Esophagus squamous epithelium (tissue), 4 donors: Measurements from ENCODE around the gene MIA2.

Source experiments
- POLR2A ChIP-seq, 4 donors: fragments of 450-650 bp; IDR thresholded peaks; one replicate each; pipeline ENCODE4 v1.6.1; 2017; ENCODE audit warnings: antibody characterized with exemption in 4 of 4, mild to moderate bottlenecking in 4 of 4, moderate library complexity in 3 of 4
- TF ChIP-seq, protein P1 (sequence below), 6 experiments: fragments of 450-650 bp in 4 of 6; fragments of 200-600 bp in 2 of 6; sonication (generic) in 2 of 6; IDR thresholded peaks; one replicate each; pipeline ENCODE4 v1.5.1; 2016 to 2019; ENCODE audit warnings: antibody characterized with exemption in 6 of 6, mild to moderate bottlenecking in 4 of 6, moderate library complexity in 4 of 6

DNA sequence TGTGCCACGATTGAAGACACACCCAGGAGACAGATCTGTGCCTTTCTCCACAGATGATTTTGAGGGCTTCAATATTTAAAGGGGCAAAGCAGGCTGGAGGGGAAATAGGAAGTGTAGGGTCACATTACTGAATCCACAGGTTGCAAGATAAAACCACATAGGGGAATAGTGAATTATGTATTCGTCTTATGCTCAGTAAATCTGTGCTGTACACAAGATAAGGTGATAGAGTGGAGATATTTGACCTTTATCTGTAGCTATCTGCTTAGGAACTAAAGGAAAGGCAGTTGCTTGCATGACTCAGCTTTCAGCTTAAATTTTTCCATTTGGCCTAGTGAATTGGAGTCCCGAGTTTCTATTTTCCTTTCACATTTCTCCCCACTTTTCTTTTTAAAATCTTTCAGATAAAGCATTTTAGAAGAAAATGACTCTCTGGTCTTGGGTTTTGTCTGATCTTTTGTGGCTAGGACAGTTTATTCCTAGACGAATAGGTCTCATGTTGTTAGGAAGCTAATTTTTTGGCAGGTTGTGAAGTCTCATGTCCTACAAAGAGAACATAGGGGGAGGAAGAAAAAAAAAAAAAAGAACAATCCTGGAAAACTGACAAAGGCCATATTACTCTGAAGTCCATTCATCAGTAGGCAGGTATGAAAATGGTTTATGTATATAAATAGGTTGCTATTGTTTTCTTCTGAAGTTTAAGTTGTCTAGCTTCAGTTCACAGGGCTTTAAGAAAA lies 143.1 kb downstream of the MIA2 start:
- TF ChIP-seq, protein P1, sequence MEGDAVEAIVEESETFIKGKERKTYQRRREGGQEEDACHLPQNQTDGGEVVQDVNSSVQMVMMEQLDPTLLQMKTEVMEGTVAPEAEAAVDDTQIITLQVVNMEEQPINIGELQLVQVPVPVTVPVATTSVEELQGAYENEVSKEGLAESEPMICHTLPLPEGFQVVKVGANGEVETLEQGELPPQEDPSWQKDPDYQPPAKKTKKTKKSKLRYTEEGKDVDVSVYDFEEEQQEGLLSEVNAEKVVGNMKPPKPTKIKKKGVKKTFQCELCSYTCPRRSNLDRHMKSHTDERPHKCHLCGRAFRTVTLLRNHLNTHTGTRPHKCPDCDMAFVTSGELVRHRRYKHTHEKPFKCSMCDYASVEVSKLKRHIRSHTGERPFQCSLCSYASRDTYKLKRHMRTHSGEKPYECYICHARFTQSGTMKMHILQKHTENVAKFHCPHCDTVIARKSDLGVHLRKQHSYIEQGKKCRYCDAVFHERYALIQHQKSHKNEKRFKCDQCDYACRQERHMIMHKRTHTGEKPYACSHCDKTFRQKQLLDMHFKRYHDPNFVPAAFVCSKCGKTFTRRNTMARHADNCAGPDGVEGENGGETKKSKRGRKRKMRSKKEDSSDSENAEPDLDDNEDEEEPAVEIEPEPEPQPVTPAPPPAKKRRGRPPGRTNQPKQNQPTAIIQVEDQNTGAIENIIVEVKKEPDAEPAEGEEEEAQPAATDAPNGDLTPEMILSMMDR (IDR thresholded peaks at IDR 0.05): no peak
- TF ChIP-seq POLR2A (IDR thresholded peaks at IDR 0.05): no peak
